ENCODE measurements around the gene DAB1. TPM values are rescaled to one million over a fixed set of nuclear protein-coding genes. Genes with fewer than 3 reads are reported as not detected.

The DAB1 gene
- total and polyA plus RNA-seq, 5 donors from 2014 or later, result 0.87 to 5.1 (median 4.0) TPM

DNA sequence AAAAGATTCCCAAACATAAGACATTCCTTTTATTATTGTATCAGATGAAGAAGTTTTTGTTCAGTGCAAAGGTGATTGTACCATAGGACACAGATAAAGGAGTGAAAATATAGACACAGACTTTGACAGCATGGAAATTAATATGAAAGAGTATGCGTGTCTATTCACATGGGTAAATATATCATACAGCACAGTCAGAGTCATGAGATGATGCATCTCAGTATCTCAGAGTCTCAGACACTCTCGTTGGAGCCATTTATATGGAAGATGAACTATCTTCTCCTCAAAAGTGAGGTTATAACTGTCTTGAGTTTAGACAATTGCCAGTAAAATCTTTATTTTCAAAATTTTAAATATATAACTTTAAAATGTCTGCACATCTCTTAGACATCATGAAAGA, 299.7 kb downstream of the DAB1 start:
- Mint-ChIP-seq H3K27me3 (no peaks in the 10 kb centered on the region), H3K27ac (no peak overlapping the region), H3K4me3 (no peak overlapping the region), H3K36me3 (no peaks in the 10 kb centered on the region), H3K9me3 (peaks cover 0 to 4% (median 0%) of the 10 kb centered on the region in 7 donors), H3K4me1 (no peaks in the 10 kb centered on the region)
- Histone ChIP-seq H3K27me3 (ENCODE audit: control insufficient read depth, insufficient read depth, low read length) (no peaks in the 10 kb centered on the region), H3K4me3 (ENCODE audit: low read depth, low read length) (no peak overlapping the region), H3K9me3 (ENCODE audit: control insufficient read depth in 2 of 2, low read length in 2 of 2) (no peaks in the 10 kb centered on the region), H3K36me3 (ENCODE audit: control insufficient read depth, insufficient read depth, low read length) (no peaks in the 10 kb centered on the region), H3K27ac (ENCODE audit: insufficient read depth, low read length, poor library complexity, severe bottlenecking) (no peak overlapping the region), H3K4me1 (ENCODE audit: control insufficient read depth, insufficient read depth, low read length, poor library complexity, severe bottlenecking) (no peaks in the 10 kb centered on the region)
- DNase-seq, result no peak
- no peak for ATAC-seq (ENCODE audit: low read depth in 2 of 2)

DNA sequence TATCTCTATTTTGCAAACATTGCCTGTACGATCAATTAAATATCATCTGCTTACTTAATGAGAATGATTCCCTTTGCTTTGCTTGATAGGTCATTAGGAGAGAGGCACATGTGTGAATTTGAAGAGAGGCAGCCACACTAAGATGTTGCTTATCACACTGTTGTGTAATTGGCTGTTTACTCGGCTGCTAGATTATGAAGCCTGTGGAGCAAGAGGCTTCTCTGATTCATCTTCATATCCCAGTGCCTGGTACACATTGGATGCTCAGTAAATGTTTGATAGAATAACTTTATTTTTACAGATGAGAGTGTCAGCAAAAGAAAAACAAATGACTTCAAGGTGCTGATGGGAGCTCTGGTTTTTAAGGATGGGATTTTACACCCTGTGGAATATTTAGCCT, 301.8 kb downstream of the DAB1 start:
- H3K4me3 Mint-ChIP-seq, result no peak overlapping the region
- no peaks in the 10 kb centered on the region for H3K36me3 Mint-ChIP-seq

GRCh38 chr1:57118948-57119603, 304.8 kb downstream of the DAB1 start:
- Mint-ChIP-seq H3K36me3 (no peaks in the 10 kb centered on the region), H3K4me3 (no peak overlapping the region), H3K27me3 (no peaks in the 10 kb centered on the region), H3K27ac (no peak overlapping the region), H3K4me1 (no peaks in the 10 kb centered on the region), H3K9me3 (peaks cover 0 to 2% (median 0%) of the 10 kb centered on the region in 7 donors)
- Histone ChIP-seq H3K27ac (ENCODE audit: insufficient read depth, low read length, poor library complexity, severe bottlenecking) (no peak overlapping the region), H3K36me3 (ENCODE audit: control insufficient read depth, insufficient read depth, low read length) (no peaks in the 10 kb centered on the region), H3K9me3 (ENCODE audit: control insufficient read depth in 2 of 2, low read length in 2 of 2) (no peaks in the 10 kb centered on the region), H3K4me1 (ENCODE audit: control insufficient read depth, insufficient read depth, low read length, poor library complexity, severe bottlenecking) (no peaks in the 10 kb centered on the region), H3K4me3 (ENCODE audit: low read depth, low read length) (no peak overlapping the region), H3K27me3 (ENCODE audit: control insufficient read depth, insufficient read depth, low read length) (no peaks in the 10 kb centered on the region)
- DNase-seq, result no peak
- ATAC-seq (ENCODE audit: low read depth in 2 of 2), result no peak

More for the DNA sequence above, 301.8 kb downstream of the DAB1 start:
- no peaks in the 10 kb centered on the region for H3K36me3 ChIP-seq (ENCODE audit: control insufficient read depth, insufficient read depth, low read length)
- Mint-ChIP-seq H3K27ac (no peak overlapping the region), H3K9me3 (peaks cover 0 to 4% (median 0%) of the 10 kb centered on the region in 7 donors), H3K27me3 (no peaks in the 10 kb centered on the region), H3K4me1 (no peaks in the 10 kb centered on the region)
- DNase-seq, result no peak
- H3K27ac ChIP-seq (ENCODE audit: insufficient read depth, low read length, poor library complexity, severe bottlenecking), result no peak overlapping the region
- no peaks in the 10 kb centered on the region for H3K4me1 ChIP-seq (ENCODE audit: control insufficient read depth, insufficient read depth, low read length, poor library complexity, severe bottlenecking)
- no peaks in the 10 kb centered on the region for H3K27me3 ChIP-seq (ENCODE audit: control insufficient read depth, insufficient read depth, low read length)
- no peak for ATAC-seq (ENCODE audit: low read depth in 2 of 2)
- no peak overlapping the region for H3K4me3 ChIP-seq (ENCODE audit: low read depth, low read length)
- H3K9me3 ChIP-seq (ENCODE audit: control insufficient read depth in 2 of 2, low read length in 2 of 2), result no peaks in the 10 kb centered on the region

DNA sequence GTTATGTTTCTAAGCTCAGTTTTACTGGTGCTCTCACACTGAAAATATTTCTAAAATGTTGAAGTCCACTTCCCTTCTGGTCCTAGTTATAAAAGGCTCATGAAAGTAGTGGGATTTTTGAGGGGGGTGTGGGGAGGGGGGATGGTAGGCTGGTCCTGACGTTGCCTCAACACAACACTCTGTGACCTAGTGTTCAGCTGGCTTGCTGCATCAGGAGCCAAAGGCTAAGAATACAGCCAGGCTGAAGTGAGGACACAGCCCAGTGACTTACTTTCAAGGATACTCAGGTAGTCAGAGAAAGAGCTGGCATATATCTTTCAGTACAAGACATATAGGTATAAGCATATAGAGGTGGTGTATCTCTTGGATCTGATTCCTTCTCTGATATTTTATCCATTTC, 306.1 kb downstream of the DAB1 start:
- Histone ChIP-seq H3K4me3 (ENCODE audit: low read depth, low read length) (no peak overlapping the region), H3K4me1 (ENCODE audit: control insufficient read depth, insufficient read depth, low read length, poor library complexity, severe bottlenecking) (no peaks in the 10 kb centered on the region), H3K36me3 (ENCODE audit: control insufficient read depth, insufficient read depth, low read length) (no peaks in the 10 kb centered on the region), H3K27ac (ENCODE audit: insufficient read depth, low read length, poor library complexity, severe bottlenecking) (no peak overlapping the region), H3K27me3 (ENCODE audit: control insufficient read depth, insufficient read depth, low read length) (no peaks in the 10 kb centered on the region), H3K9me3 (ENCODE audit: control insufficient read depth in 2 of 2, low read length in 2 of 2) (no peaks in the 10 kb centered on the region)
- Mint-ChIP-seq H3K9me3 (peaks cover 0 to 2% (median 0%) of the 10 kb centered on the region in 7 donors), H3K27ac (no peak overlapping the region), H3K4me3 (no peak overlapping the region), H3K4me1 (no peaks in the 10 kb centered on the region), H3K27me3 (no peaks in the 10 kb centered on the region), H3K36me3 (no peaks in the 10 kb centered on the region)
- ATAC-seq (ENCODE audit: low read depth in 2 of 2) (no peak), DNase-seq (no peak)

GRCh38 chr1:57116871-57117270, 307.0 kb downstream of the DAB1 start:
- H3K4me3 ChIP-seq (ENCODE audit: low read depth, low read length), result no peak overlapping the region
- no peaks in the 10 kb centered on the region for H3K27me3 Mint-ChIP-seq
- no peaks in the 10 kb centered on the region for H3K36me3 Mint-ChIP-seq
- no peaks in the 10 kb centered on the region for H3K36me3 ChIP-seq (ENCODE audit: control insufficient read depth, insufficient read depth, low read length)
- H3K27ac ChIP-seq (ENCODE audit: insufficient read depth, low read length, poor library complexity, severe bottlenecking), result no peak overlapping the region
- H3K4me1 Mint-ChIP-seq, result no peaks in the 10 kb centered on the region
- H3K9me3 ChIP-seq (ENCODE audit: control insufficient read depth in 2 of 2, low read length in 2 of 2), result no peaks in the 10 kb centered on the region
- no peak overlapping the region for H3K27ac Mint-ChIP-seq
- DNase-seq (no peak), ATAC-seq (ENCODE audit: low read depth in 2 of 2) (no peak)
- no peaks in the 10 kb centered on the region for H3K4me1 ChIP-seq (ENCODE audit: control insufficient read depth, insufficient read depth, low read length, poor library complexity, severe bottlenecking)
- H3K9me3 Mint-ChIP-seq, result peaks cover 0 to 2% (median 0%) of the 10 kb centered on the region in 7 donors
- no peaks in the 10 kb centered on the region for H3K27me3 ChIP-seq (ENCODE audit: control insufficient read depth, insufficient read depth, low read length)
- no peak overlapping the region for H3K4me3 Mint-ChIP-seq

- no peaks in the 10 kb centered on the region for H3K27me3 Mint-ChIP-seq
- H3K36me3 ChIP-seq (ENCODE audit: control insufficient read depth, insufficient read depth, low read length), result no peaks in the 10 kb centered on the region
- H3K27ac ChIP-seq (ENCODE audit: insufficient read depth, low read length, poor library complexity, severe bottlenecking), result no peak overlapping the region
- no peak overlapping the region for H3K27ac Mint-ChIP-seq
- no peaks in the 10 kb centered on the region for H3K36me3 Mint-ChIP-seq
- no peaks in the 10 kb centered on the region for H3K4me1 Mint-ChIP-seq
- ATAC-seq (ENCODE audit: low read depth in 2 of 2) (no peak), DNase-seq (no peak)
- no peak overlapping the region for H3K4me3 ChIP-seq (ENCODE audit: low read depth, low read length)
- no peaks in the 10 kb centered on the region for H3K27me3 ChIP-seq (ENCODE audit: control insufficient read depth, insufficient read depth, low read length)
- peaks cover 0 to 2% (median 0%) of the 10 kb centered on the region in 7 donors for H3K9me3 Mint-ChIP-seq
- H3K4me3 Mint-ChIP-seq, result no peak overlapping the region
- no peaks in the 10 kb centered on the region for H3K9me3 ChIP-seq (ENCODE audit: control insufficient read depth in 2 of 2, low read length in 2 of 2)
- H3K4me1 ChIP-seq (ENCODE audit: control insufficient read depth, insufficient read depth, low read length, poor library complexity, severe bottlenecking), result no peaks in the 10 kb centered on the region
Observed at GRCh38 chr1:57115030-57115614, 308.7 kb downstream of the DAB1 start.

- Mint-ChIP-seq H3K4me1 (no peaks in the 10 kb centered on the region), H3K9me3 (peaks cover 0 to 2% (median 0%) of the 10 kb centered on the region in 7 donors), H3K4me3 (no peak overlapping the region), H3K27me3 (no peaks in the 10 kb centered on the region), H3K36me3 (no peaks in the 10 kb centered on the region), H3K27ac (no peak overlapping the region)
- H3K27ac ChIP-seq (ENCODE audit: insufficient read depth, low read length, poor library complexity, severe bottlenecking), result no peak overlapping the region
- no peak overlapping the region for H3K4me3 ChIP-seq (ENCODE audit: low read depth, low read length)
- no peaks in the 10 kb centered on the region for H3K9me3 ChIP-seq (ENCODE audit: control insufficient read depth in 2 of 2, low read length in 2 of 2)
- no peaks in the 10 kb centered on the region for H3K4me1 ChIP-seq (ENCODE audit: control insufficient read depth, insufficient read depth, low read length, poor library complexity, severe bottlenecking)
- no peak for DNase-seq
- H3K36me3 ChIP-seq (ENCODE audit: control insufficient read depth, insufficient read depth, low read length), result no peaks in the 10 kb centered on the region
- no peaks in the 10 kb centered on the region for H3K27me3 ChIP-seq (ENCODE audit: control insufficient read depth, insufficient read depth, low read length)
- ATAC-seq (ENCODE audit: low read depth in 2 of 2), result no peak
Observed at GRCh38 chr1:57112148-57112547, 311.7 kb downstream of the DAB1 start.

DNA sequence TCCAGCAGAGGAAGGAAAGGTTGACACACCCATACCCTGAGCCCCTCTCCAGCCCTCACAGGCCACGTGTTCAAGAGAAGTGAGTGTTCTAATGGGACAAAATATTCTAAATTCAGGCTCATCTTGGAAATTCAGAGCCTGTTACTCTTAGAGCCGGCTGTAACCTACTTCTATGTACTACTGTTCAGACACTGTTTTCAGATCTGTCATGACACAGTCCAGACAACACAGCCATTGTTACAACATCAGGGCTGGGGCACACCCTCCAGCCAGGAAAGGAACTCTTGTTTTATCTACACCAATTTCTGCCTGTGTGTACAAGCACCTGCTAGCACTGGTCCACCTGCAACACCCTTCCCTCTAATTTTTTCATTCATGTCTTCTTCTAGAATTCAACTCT, 312.7 kb downstream of the DAB1 start:
- Mint-ChIP-seq H3K27ac (no peak overlapping the region), H3K4me1 (no peaks in the 10 kb centered on the region), H3K9me3 (peaks cover 0 to 4% (median 0%) of the 10 kb centered on the region in 7 donors), H3K4me3 (no peak overlapping the region), H3K27me3 (no peaks in the 10 kb centered on the region), H3K36me3 (no peaks in the 10 kb centered on the region)
- no peaks in the 10 kb centered on the region for H3K9me3 ChIP-seq (ENCODE audit: control insufficient read depth in 2 of 2, low read length in 2 of 2)
- DNase-seq, result no peak
- no peak for ATAC-seq (ENCODE audit: low read depth in 2 of 2)
- no peaks in the 10 kb centered on the region for H3K36me3 ChIP-seq (ENCODE audit: control insufficient read depth, insufficient read depth, low read length)
- no peaks in the 10 kb centered on the region for H3K27me3 ChIP-seq (ENCODE audit: control insufficient read depth, insufficient read depth, low read length)
- H3K27ac ChIP-seq (ENCODE audit: insufficient read depth, low read length, poor library complexity, severe bottlenecking), result no peak overlapping the region
- no peaks in the 10 kb centered on the region for H3K4me1 ChIP-seq (ENCODE audit: control insufficient read depth, insufficient read depth, low read length, poor library complexity, severe bottlenecking)
- H3K4me3 ChIP-seq (ENCODE audit: low read depth, low read length), result no peak overlapping the region

Measured in CD4-positive, CD25-positive, alpha-beta regulatory T cell (primary cell).